Measurements from ENCODE around the gene NT5C1A.

Gene NT5C1A

GRCh38 chr1:39671793-39672550 lies at the start of gene NT5C1A:
Gene NT5C1A, minus strand, starts transcription at chr1:39672107. Its CDS starts 69 bp downstream, at chr1:39672038.
- no peak for DNase-seq

- no peak for DNase-seq
Observed at GRCh38 chr1:39721664-39722063, 49.8 kb upstream of the NT5C1A start.

GRCh38 chr1:39720094-39720999 lies 48.4 kb upstream of the NT5C1A start:
- DNase-seq: peak; percentile 83

GRCh38 chr1:39717809-39718208 lies 45.9 kb upstream of the NT5C1A start:
- DNase-seq: no peak

- DNase-seq: no peak
Observed at GRCh38 chr1:39713557-39713956, 41.6 kb upstream of the NT5C1A start.

DNA sequence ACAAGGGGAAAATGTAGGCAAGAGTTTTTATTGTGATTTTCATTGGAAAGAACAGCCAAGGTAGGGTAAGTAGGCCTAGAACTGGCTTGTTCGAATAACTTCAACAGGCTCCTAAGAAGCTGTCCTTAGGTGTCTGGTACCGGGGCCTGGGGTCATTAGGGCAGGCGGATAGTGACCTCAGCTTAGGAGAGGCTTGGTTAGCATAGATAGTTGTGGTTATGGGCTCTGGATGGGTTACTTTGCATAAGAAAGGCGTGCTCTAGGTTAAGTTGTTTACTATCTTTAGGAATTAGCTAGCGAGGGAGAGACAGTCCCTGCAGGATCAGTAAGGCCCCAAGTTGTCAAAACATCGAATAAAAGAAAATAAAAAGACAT lies 40.0 kb upstream of the NT5C1A start:
- DNase-seq: no peak

- no peak for DNase-seq
Observed at GRCh38 chr1:39711104-39711965, 39.4 kb upstream of the NT5C1A start.

GRCh38 chr1:39707506-39707905 lies 35.6 kb upstream of the NT5C1A start:
- DNase-seq: no peak

- no peak for DNase-seq
Observed at GRCh38 chr1:39704757-39705156, 32.9 kb upstream of the NT5C1A start.

- DNase-seq: no peak
Observed at GRCh38 chr1:39701049-39701439, 29.1 kb upstream of the NT5C1A start.

- DNase-seq: no peak
Observed at GRCh38 chr1:39700348-39700747, 28.4 kb upstream of the NT5C1A start.

DNA sequence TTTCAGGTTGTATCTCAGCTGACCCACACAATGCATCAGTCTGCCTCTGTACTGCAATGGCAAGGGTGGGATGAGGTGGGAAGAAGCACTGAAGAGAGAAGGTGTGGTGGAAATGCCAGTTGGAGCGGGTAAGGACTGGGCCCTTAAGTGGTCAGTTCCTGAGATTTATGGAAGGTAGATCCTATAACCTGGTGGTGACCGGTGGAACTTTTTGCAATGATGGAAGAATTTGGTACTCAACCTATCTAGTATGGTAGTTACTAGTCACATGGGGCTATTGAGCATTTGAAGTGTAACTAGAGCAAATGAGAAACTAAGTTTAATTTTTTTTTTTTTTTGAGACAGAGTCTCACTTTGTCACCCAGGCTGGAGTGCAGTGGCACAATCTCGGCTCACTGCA lies 27.5 kb upstream of the NT5C1A start:
- no peak for DNase-seq

- no peak for DNase-seq
Observed at GRCh38 chr1:39698568-39698967, 26.7 kb upstream of the NT5C1A start.

DNA sequence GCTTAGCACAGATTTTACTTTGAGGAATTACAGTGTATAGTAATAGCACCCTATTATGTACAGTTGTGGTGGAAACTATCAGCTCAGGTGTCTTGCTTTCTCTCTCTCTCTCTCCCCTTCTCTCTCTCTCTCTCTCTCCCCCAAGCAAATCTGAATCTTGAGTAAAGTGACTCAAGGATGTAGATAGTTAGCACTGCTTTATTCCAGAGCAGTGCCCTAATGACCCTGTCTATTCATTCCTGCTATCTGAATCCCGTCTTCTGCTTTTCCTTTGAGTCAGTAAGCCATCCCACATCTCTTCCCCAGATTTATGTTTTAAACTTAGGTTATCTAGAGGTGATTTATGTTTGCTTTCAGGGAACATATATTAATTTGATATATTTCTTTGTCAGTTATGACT lies 24.5 kb upstream of the NT5C1A start:
- DNase-seq: no peak

DNA sequence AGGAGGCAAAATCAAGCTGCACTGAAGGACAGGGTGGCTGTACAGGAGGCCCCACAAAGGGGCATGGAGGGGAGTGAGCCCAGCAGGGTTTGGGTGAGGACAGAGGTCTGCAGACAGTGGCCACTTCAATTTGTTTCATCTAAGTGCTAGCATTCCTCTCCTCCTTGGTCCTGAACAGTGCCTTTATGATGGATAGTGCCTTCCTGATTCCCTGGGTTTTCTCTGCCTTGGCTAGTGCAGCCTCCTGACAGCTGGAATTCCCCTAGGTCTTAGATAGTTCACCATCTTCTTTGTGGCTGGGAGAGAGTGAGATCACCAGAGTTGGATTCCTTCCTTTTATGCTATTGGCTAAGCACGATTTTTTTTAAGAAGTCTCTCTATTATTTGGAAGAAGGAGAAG lies 23.1 kb upstream of the NT5C1A start:
- DNase-seq: no peak

GRCh38 chr1:39694026-39694425 lies 22.1 kb upstream of the NT5C1A start:
- DNase-seq: no peak

DNA sequence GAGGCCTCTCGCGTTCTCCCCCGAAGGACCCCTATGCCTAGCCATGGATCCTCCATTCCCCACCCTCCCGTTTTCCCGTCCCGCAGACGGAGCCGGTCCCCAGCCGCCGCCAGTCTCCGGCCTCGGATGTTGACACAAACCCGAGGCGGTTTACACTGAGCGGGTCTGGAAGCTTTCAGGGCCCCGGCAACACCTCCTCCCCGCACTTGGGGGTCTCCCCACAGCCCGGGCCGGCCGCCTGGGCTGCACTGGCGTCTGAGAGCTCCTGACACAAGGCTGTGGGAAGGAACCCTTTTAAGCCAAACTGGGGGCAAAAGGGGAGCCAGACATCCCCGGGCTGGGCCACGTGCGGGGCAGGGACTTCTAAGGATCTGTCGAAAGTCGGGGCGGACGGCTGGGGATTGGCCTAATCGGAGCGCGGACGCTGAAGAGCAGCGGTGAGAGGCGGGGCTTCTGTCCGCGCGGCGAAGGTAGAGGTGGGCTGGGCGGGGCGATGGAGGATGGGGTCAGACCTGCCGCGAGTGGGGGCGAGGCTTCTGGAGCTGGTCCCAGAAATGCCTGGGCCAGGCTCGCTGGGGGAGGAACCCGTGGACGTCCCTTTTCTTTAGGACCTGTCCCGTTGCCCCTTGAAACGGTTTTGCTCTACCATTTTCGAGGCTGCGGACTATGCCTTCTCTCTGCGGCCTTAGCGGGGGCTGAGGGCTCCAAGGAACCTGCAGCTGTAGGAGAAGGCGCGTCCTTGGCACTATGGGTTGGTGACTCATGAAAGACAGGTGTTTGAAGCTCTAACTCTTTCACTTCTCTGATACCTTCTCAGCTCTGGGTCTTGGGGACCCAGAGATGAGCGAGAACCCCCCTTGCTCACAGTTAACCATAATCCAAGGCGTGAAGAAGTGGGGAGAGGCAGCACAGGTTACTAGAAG lies 20.5 kb upstream of the NT5C1A start:
- peak; percentile 53 for DNase-seq

DNA sequence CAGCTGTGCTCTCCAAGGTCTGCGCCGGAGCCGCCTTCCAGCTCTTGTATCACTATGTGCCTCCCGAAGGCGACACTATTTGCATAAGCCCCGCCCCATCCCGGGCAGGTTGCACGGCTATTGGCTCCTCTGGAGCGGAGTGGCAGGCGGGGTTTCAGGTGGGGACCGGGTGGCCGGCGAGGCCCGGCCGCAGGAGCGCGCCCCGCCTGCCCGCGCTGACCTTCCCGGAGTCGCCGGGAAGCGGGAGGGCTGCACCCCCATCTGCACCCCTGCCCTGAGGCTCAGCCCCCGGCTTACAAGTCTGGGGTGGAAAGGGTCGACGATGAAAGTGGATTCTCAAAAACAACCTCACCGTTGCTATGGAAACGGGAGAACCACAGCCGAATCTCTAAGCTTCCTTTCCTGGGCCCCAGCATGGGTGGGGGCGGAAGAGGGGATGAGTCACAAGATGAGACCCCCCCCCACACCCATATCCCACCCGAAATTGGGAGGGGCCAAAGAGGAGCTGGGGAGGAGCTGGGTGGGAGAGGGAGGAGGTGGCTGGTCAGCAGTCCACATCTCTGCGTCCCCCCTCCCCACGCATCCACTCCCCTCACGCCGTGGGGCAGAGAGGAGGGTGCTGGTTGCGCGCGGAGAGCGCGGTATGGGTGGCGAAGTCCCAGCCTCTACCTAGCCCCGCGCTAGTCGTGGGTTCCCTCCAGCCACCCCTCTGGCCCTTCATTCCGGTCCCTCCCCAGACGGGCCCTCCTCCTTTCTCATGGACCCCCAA lies 19.7 kb upstream of the NT5C1A start, which contains the start of gene HPCAL4:
Gene HPCAL4, minus strand, starts transcription at position 51 of the 769 bp plus-strand sequence. CDS start 6,830 bp downstream, outside the sequence.
- DNase-seq: peak; percentile 95

- DNase-seq: peak; percentile 38
Observed at GRCh38 chr1:39690794-39691382, 19.0 kb upstream of the NT5C1A start.

GRCh38 chr1:39690225-39690624 lies 18.3 kb upstream of the NT5C1A start:
- DNase-seq: no peak

- no peak for DNase-seq
Observed at GRCh38 chr1:39689635-39690034, 17.7 kb upstream of the NT5C1A start.

Measured in CD4-positive, alpha-beta T cell treated with Interleukin-17A for 1 hour (primary cell).